ENCODE measurements around the gene HPCAL4. TPM values are rescaled to one million over a fixed set of nuclear protein-coding genes. Genes with fewer than 3 reads are reported as not detected.

HPCAL4 gene
- total and polyA plus RNA-seq, 10 of the 15 experiments (the other 5 are each of a cell fraction or from before 2014, with no cell fraction given): 0.05 to 0.18 (median 0.06) TPM; not detected in 5

DNA sequence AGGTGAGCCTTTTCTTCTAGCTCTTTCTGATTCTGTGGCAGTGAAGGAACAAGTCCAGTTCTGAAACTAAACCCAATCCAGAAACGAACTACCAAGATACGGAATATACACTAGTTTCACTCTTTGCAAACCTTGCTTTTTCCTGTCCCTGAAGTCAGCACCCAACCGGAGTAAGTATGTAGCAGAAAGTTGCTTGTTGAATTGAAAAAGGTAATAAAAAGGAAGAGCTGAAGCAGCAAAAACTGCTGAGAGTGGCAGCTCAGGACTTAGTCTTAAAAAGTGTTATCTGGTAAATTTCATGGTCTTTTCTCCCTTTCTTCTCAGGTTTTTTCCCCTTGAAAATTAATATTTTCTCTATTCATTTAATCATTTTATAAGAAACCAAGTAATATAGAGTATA lies 9.9 kb downstream of the HPCAL4 start (continued):
- TF ChIP-seq, protein P1, sequence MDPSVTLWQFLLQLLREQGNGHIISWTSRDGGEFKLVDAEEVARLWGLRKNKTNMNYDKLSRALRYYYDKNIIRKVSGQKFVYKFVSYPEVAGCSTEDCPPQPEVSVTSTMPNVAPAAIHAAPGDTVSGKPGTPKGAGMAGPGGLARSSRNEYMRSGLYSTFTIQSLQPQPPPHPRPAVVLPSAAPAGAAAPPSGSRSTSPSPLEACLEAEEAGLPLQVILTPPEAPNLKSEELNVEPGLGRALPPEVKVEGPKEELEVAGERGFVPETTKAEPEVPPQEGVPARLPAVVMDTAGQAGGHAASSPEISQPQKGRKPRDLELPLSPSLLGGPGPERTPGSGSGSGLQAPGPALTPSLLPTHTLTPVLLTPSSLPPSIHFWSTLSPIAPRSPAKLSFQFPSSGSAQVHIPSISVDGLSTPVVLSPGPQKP (IDR thresholded peaks at IDR 0.05; ENCODE audit: low read depth, low read length): no peak
- TF ChIP-seq TCF3 (IDR thresholded peaks at IDR 0.05; ENCODE audit: borderline replicate concordance, insufficient read depth, low read depth, low read length): no peak
- no peak for TF ChIP-seq SMC3 (IDR thresholded peaks at IDR 0.05; ENCODE audit: borderline replicate concordance, low read length)
- TF ChIP-seq CEBPB (IDR thresholded peaks at IDR 0.05; ENCODE audit: borderline replicate concordance in 1 of 2, low read depth in 2 of 2, low read length in 2 of 2): no peak

DNA sequence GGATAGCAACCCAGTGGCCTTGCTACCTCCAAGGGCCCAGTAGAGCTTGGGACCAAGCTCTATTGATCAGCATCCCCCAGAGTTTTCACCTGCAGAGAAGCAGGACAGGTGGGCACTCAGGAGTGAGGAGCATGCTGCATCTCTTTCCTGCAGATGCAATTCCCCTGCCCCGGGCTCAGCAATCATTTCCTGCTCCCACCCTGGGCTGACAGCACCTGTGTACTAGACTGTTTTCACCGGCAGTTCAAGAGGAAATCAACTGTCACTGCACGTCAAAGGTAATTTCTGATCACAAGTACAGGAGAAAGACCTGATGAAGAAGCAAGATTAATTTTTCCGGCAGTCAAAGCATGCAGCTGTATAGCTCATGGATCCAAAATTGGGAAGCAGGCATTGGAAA lies 10.5 kb downstream of the HPCAL4 start:
- H3K36me3 ChIP-seq (ENCODE audit: control insufficient read depth in 2 of 2, insufficient read depth in 2 of 2, low read length in 1 of 2): no peaks in the 10 kb centered on the region
- ChIA-PET RAD21 (ENCODE audit: unreplicated experiment) (no interaction called here), SMC1A (ENCODE audit: uncharacterized antibody, unreplicated experiment) (interaction anchor here (1.1 to 1.9 kb wide), 5 partner anchors 9 to 69 kb away, joined by 3 to 6 read pairs (median 4); partner anchors contain the start of gene NT5C1A), POLR2A (no interaction called here), CTCF (interaction anchor here (0.7 to 4.1 kb wide), 5 partner anchors 10 to 70 kb away, joined by 3 to 36 read pairs (median 8); partner anchors contain the start of gene NT5C1A)
- no peak overlapping the region for H3K4me3 ChIP-seq
- DNase-seq (ENCODE audit: low read depth, low spot score) (no peak), FAIRE-seq (no peak), ATAC-seq (no peak)
- no peaks in the 10 kb centered on the region for H4K20me1 ChIP-seq (ENCODE audit: control insufficient read depth, insufficient read depth)
- no peak overlapping the region for H2AFZ ChIP-seq (ENCODE audit: control insufficient read depth, low read depth, low read length)
- 25% methylated on average over 4 of the region's 4 CpGs for WGBS (ENCODE audit: insufficient coverage, insufficient replicate concordance, low lambda C conversion rate, missing lambda C conversion rate)
- peaks cover 0 to 6% of the 10 kb centered on the region in 2 experiments; a peak in 3 of 4 replicates for H3K27me3 ChIP-seq (replicated peaks in 1 of 2; ENCODE audit: control insufficient read depth in 2 of 2, insufficient read depth in 2 of 2, low read length in 1 of 2)
- no peaks in the 10 kb centered on the region for H3K9me3 ChIP-seq (replicated peaks; ENCODE audit: control insufficient read depth, insufficient read depth, low read length)
- no peaks in the 10 kb centered on the region for H3K79me2 ChIP-seq (ENCODE audit: control insufficient read depth, insufficient read depth, low read length)
- in situ Hi-C loops (cut with MboI): no loop called here
- no peak overlapping the region for H3K27ac ChIP-seq (ENCODE audit: control insufficient read depth, insufficient read depth)
- H3K4me1 ChIP-seq (ENCODE audit: control insufficient read depth, insufficient read depth, low read length): no peaks in the 10 kb centered on the region
- H3K9ac ChIP-seq (ENCODE audit: control insufficient read depth, insufficient read depth, low read length): no peak overlapping the region
- BruUV-seq (replicated peaks): no TSS peak
- TF ChIP-seq CEBPB (IDR thresholded peaks at IDR 0.05; ENCODE audit: borderline replicate concordance in 1 of 2, low read depth in 2 of 2, low read length in 2 of 2) (no peak), CTCF (IDR thresholded peaks at IDR 0.05 in 2 of 3, conservative IDR thresholded peaks at IDR 0.05 in 1 of 3; ENCODE audit: control insufficient read depth in 2 of 3, extremely low read depth in 1 of 3, insufficient read depth in 1 of 3, low read depth in 3 of 3, low read length in 3 of 3) (no peak), SRF (IDR thresholded peaks at IDR 0.05; ENCODE audit: low read depth in 2 of 2, low read length in 2 of 2) (no peak), RFX5 (IDR thresholded peaks at IDR 0.05; ENCODE audit: low read depth, low read length) (no peak), EP300 (IDR thresholded peaks at IDR 0.05; ENCODE audit: borderline replicate concordance in 1 of 2, control insufficient read depth in 1 of 2, low read depth in 2 of 2, low read length in 2 of 2) (no peak), GATAD2B (conservative IDR thresholded peaks at IDR 0.05; ENCODE audit: low read depth) (no peak), RB1 (IDR thresholded peaks at IDR 0.05; ENCODE audit: borderline replicate concordance) (no peak), ZZZ3 (IDR thresholded peaks at IDR 0.05; ENCODE audit: control insufficient read depth, insufficient read length, low read depth) (no peak)
- TF ChIP-seq, protein P2, sequence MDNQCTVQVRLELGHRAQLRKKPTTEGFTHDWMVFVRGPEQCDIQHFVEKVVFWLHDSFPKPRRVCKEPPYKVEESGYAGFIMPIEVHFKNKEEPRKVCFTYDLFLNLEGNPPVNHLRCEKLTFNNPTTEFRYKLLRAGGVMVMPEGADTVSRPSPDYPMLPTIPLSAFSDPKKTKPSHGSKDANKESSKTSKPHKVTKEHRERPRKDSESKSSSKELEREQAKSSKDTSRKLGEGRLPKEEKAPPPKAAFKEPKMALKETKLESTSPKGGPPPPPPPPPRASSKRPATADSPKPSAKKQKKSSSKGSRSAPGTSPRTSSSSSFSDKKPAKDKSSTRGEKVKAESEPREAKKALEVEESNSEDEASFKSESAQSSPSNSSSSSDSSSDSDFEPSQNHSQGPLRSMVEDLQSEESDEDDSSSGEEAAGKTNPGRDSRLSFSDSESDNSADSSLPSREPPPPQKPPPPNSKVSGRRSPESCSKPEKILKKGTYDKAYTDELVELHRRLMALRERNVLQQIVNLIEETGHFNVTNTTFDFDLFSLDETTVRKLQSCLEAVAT (IDR thresholded peaks at IDR 0.05): no peak
- intact Hi-C loops (cut with micrococcal nuclease; ENCODE audit: unreplicated experiment): no loop called here
- no peak overlapping the region for H3K4me2 ChIP-seq (ENCODE audit: control insufficient read depth, insufficient read depth)

Data from GM12878 (cell line).